HepG2 (cell line): ENCODE data around the gene PRRT1B. TPM values are rescaled to one million over a fixed set of nuclear protein-coding genes. Genes with fewer than 3 reads are reported as not detected.

Experiments used
- ATF7 ChIP-seq, 2 experiments: fragments of 450-650 bp in 1 of 2; sonication (generic) in 1 of 2; formaldehyde crosslinking in 1 of 2; IDR thresholded peaks; 2 replicates each; pipeline versions ENCODE4 v1.4.0 to v1.6.1; 2016 to 2020; ENCODE audit warnings: antibody characterized with exemption in 1 of 2, mild to moderate bottlenecking in 1 of 2, missing genetic modification reagents in 1 of 2
- ATRX ChIP-seq: sonication (generic); formaldehyde crosslinking; IDR thresholded peaks from 2 replicates; pipeline ENCODE4 v1.4.0; 2020; ENCODE audit warnings: missing genetic modification reagents, borderline replicate concordance
- BCL3 ChIP-seq: sonication (generic); formaldehyde crosslinking; IDR thresholded peaks from 2 replicates; pipeline ENCODE4 v1.5.1; 2020; ENCODE audit warnings: mild to moderate bottlenecking, missing genetic modification reagents, moderate library complexity
- CREB1 ChIP-seq, 2 experiments: fragments of 450-650 bp in 1 of 2; IDR thresholded peaks; 2 replicates each; pipeline ENCODE4 v1.6.1; 2016 to 2017; ENCODE audit warnings: control low read depth in 1 of 2, mild to moderate bottlenecking in 1 of 2, missing compliant biosample characterization in 1 of 2, missing genetic modification characterization in 1 of 2
- FOSL1 ChIP-seq: sonication (generic); formaldehyde crosslinking; IDR thresholded peaks from 2 replicates; pipeline ENCODE4 v1.9.0; 2021; ENCODE audit warnings: missing genetic modification reagents, borderline replicate concordance
- HMG20A ChIP-seq: IDR thresholded peaks from 2 replicates; pipeline ENCODE4 v1.6.1; 2016; ENCODE audit warnings: borderline replicate concordance
- HNF4G ChIP-seq, 2 experiments: sonication (generic) in 1 of 2; formaldehyde crosslinking in 1 of 2; IDR thresholded peaks; 2 replicates each; pipeline versions ENCODE4 v1.4.0 to v1.6.1; 2011 to 2020; ENCODE audit warnings: borderline replicate concordance in 2 of 2, low read depth in 2 of 2, mild to moderate bottlenecking in 2 of 2, low read length in 1 of 2, missing genetic modification reagents in 1 of 2, moderate library complexity in 1 of 2
- IRF2 ChIP-seq: IDR thresholded peaks from 2 replicates; pipeline ENCODE4 v1.6.1; 2018; ENCODE audit warnings: missing genetic modification reagents, missing compliant biosample characterization
- IRX3 ChIP-seq: sonication (generic); formaldehyde crosslinking; IDR thresholded peaks from 2 replicates; pipeline ENCODE4 v1.8.1; 2023; ENCODE audit warnings: mild to moderate bottlenecking, low read depth, missing genetic modification reagents, borderline replicate concordance
- ISL2 ChIP-seq: sonication (generic); formaldehyde crosslinking; IDR thresholded peaks from 2 replicates; pipeline ENCODE4 v1.5.0; 2020; ENCODE audit warnings: missing genetic modification reagents
- KDM3A ChIP-seq: IDR thresholded peaks from 2 replicates; pipeline ENCODE4 v1.6.1; 2018; ENCODE audit warnings: low read depth, missing compliant biosample characterization
- KDM6A ChIP-seq: IDR thresholded peaks from 2 replicates; pipeline ENCODE4 v1.6.1; 2016; ENCODE audit warnings: low read depth
- MXD3 ChIP-seq: IDR thresholded peaks from 2 replicates; pipeline ENCODE4 v1.6.1; 2016; ENCODE audit warnings: mild to moderate bottlenecking, missing biosample characterization, missing genetic modification reagents
- NAIF1 ChIP-seq: sonication (generic); formaldehyde crosslinking; IDR thresholded peaks from 2 replicates; pipeline ENCODE4 v1.5.0; 2020; ENCODE audit warnings: mild to moderate bottlenecking, missing genetic modification reagents, borderline replicate concordance
- NRL ChIP-seq: sonication (generic); formaldehyde crosslinking; IDR thresholded peaks from 2 replicates; pipeline ENCODE4 v1.5.0; 2020; ENCODE audit warnings: missing genetic modification reagents, mild to moderate bottlenecking, moderate library complexity, borderline replicate concordance
- RNF2 ChIP-seq: fragments of 450-650 bp; conservative IDR thresholded peaks from 2 replicates; pipeline ENCODE4 v1.6.1; 2016; ENCODE audit warnings: low read depth
- SAP130 ChIP-seq: IDR thresholded peaks from 2 replicates; pipeline ENCODE4 v1.6.1; 2016; ENCODE audit warnings: low read depth
- THAP8 ChIP-seq: sonication (generic); formaldehyde crosslinking; IDR thresholded peaks from 2 replicates; pipeline ENCODE4 v1.5.1; 2020; ENCODE audit warnings: missing genetic modification reagents, mild to moderate bottlenecking, borderline replicate concordance
- TMF1 ChIP-seq: sonication (generic); formaldehyde crosslinking; IDR thresholded peaks from 2 replicates; pipeline ENCODE4 v1.8.1; 2022; ENCODE audit warnings: low read depth, missing genetic modification reagents
- ZBTB33 ChIP-seq: sonication (generic); formaldehyde crosslinking; IDR thresholded peaks from 2 replicates; pipeline ENCODE4 v1.4.0; 2020; ENCODE audit warnings: missing genetic modification reagents
- ZBTB7B ChIP-seq: sonication (generic); formaldehyde crosslinking; IDR thresholded peaks from 2 replicates; pipeline ENCODE4 v1.4.0; 2020; ENCODE audit warnings: missing genetic modification reagents
- ZFX ChIP-seq: sonication (generic); formaldehyde crosslinking; IDR thresholded peaks from 2 replicates; pipeline ENCODE4 v1.4.0; 2020; ENCODE audit warnings: mild to moderate bottlenecking, low read depth, missing genetic modification reagents, moderate library complexity
- ZNF264 ChIP-seq: sonication (generic); formaldehyde crosslinking; IDR thresholded peaks from 2 replicates; pipeline ENCODE4 v1.4.0; 2020; ENCODE audit warnings: missing genetic modification reagents
- ZNF367 ChIP-seq: sonication (generic); formaldehyde crosslinking; IDR thresholded peaks from 2 replicates; pipeline ENCODE4 v1.4.0; 2020; ENCODE audit warnings: missing genetic modification reagents, borderline replicate concordance
- ZSCAN30 ChIP-seq: sonication (generic); formaldehyde crosslinking; IDR thresholded peaks from 2 replicates; pipeline ENCODE4 v1.5.0; 2020; ENCODE audit warnings: mild to moderate bottlenecking, missing genetic modification reagents
- polyA plus RNA-seq, 8 experiments: library from polyadenylated mRNA; depleted of rRNA in 3 of 8; stranded (reverse) in 7 of 8; unstranded in 1 of 8; fragments of >200 nt; fragmentation: Illumina TruSeq in 4 of 8; extraction: Trizol in 4 of 8; gene quantifications; 2 replicates each; pipeline versions ENCODE4 v1.2.1 to v1.2.3, GENCODE V29; 2011 to 2016; ENCODE audit warnings: low read depth in 4 of 8, missing spikeins in 1 of 8, mixed read lengths in 1 of 8; ENCODE audit not compliant: insufficient read depth in 1 of 8
- total RNA-seq, 5 experiments: library from RNA; depleted of rRNA; stranded (reverse); fragments of >200 nt; fragmentation: Illumina TruSeq; extraction: Trizol; gene quantifications; 2 replicates each; pipeline ENCODE4 v1.2.3, GENCODE V29; 2016; ENCODE audit warnings: low read depth in 1 of 5

The PRRT1B gene
- total and polyA plus RNA-seq, 2 of the 13 experiments (the other 11 are each of a cell fraction or from before 2014, with no cell fraction given), result not detected

GRCh38 chr9:131605770-131606590, 60.7 kb downstream of the PRRT1B start (continued):
- 0 out of 2 replicates have a peak, but pooled peaks have one; percentile 39 for TF ChIP-seq MXD3 (CRISPR knock-in tag)
- no peak for TF ChIP-seq IRX3 (CRISPR knock-in tag)
- TF ChIP-seq ATF7 (IDR thresholded peaks at IDR 0.05), result peak; percentile 94
- peak; percentile 96 for TF ChIP-seq ATF7 (CRISPR knock-in tag; IDR thresholded peaks at IDR 0.05)
- TF ChIP-seq THAP8 (CRISPR knock-in tag), result no peak
- TF ChIP-seq HNF4G (IDR thresholded peaks at IDR 0.05; ENCODE audit: borderline replicate concordance, low read depth, low read length), result peak; percentile 95
- TF ChIP-seq HNF4G (CRISPR knock-in tag; IDR thresholded peaks at IDR 0.05; ENCODE audit: borderline replicate concordance, low read depth), result peak; percentile 88; the same call in 1 of the 2 replicates
- TF ChIP-seq NAIF1 (CRISPR knock-in tag), result peak; percentile 47; the same call in 1 of the 2 replicates
- peak; percentile 75; the same call in 1 of the 2 replicates for TF ChIP-seq ZBTB7B
- peak; percentile 77; the same call in 1 of the 2 replicates for TF ChIP-seq KDM6A (CRISPR knock-in tag)
- TF ChIP-seq CREB1 (IDR thresholded peaks at IDR 0.05), result peak; percentile 91
- peak; percentile 92 for TF ChIP-seq CREB1 (CRISPR knock-in tag; IDR thresholded peaks at IDR 0.05)
- peak; percentile 97 for TF ChIP-seq FOSL1 (CRISPR knock-in tag)
- no peak for TF ChIP-seq ATRX (CRISPR knock-in tag)
- 0 out of 2 replicates have a peak, but pooled peaks have one; percentile 83 for TF ChIP-seq ZSCAN30
- TF ChIP-seq ZBTB33 (CRISPR knock-in tag), result peak; percentile 76; the same call in 1 of the 2 replicates
- TF ChIP-seq IRF2 (CRISPR knock-in tag), result peak; percentile 86
- peak; percentile 59; the same call in 1 of the 2 replicates for TF ChIP-seq RNF2
- TF ChIP-seq TMF1 (CRISPR knock-in tag), result no peak
- TF ChIP-seq ZNF264, result peak; percentile 81
- peak; percentile 81 for TF ChIP-seq HMG20A (CRISPR knock-in tag)
- TF ChIP-seq ZNF367, result no peak
- 0 out of 2 replicates have a peak, but pooled peaks have one; percentile 24 for TF ChIP-seq NRL
- TF ChIP-seq ZFX, result peak; percentile 80
- no peak for TF ChIP-seq BCL3 (CRISPR knock-in tag)
- peak; percentile 95 for TF ChIP-seq SAP130 (CRISPR knock-in tag)
- TF ChIP-seq ISL2 (CRISPR knock-in tag), result peak; percentile 90
- peak; percentile 90 for TF ChIP-seq KDM3A
